HCT116 (cell line): ENCODE measurements around the gene NPB. TPM values are rescaled to one million over a fixed set of nuclear protein-coding genes. Genes with fewer than 3 reads are reported as not detected.

Experiments
- ATAC-seq: fragments of 200-7000 bp; cut with Tn5 transposase; 2 replicates; pipeline ENCODE4 v1.9.1; 2020; ENCODE audit warnings: mild to moderate bottlenecking, moderate library complexity
- BruUV-seq: library from RNA; stranded (reverse); fragments of 400-500 nt; replicated peaks from 2 replicates; lab custom pipeline; 2021; lab: Mats Ljungman, UMichigan
- CTCF ChIA-PET: fragments of 300-600 bp; sonication (Branson Sonifier 250); formaldehyde crosslinking; loops from one replicate; lab custom pipeline; 2021; ENCODE audit warnings: antibody characterized with exemption; lab: Charles Lee
- POLR2A ChIA-PET: fragments of 300-600, 350-600 bp; sonication (Branson Sonifier 250); formaldehyde crosslinking; loops from one replicate; lab custom pipeline; 2021; ENCODE audit warnings: antibody characterized with exemption; lab: Charles Lee
- RAD21 ChIA-PET, 2 experiments: fragments of 300-600 bp; sonication (Branson Sonifier 250); formaldehyde crosslinking; loops; one replicate each; lab custom pipeline; 2023; ENCODE audit warnings: low total read pairs in 2 of 2; ENCODE audit not compliant: uncharacterized antibody in 2 of 2, unreplicated experiment in 2 of 2, low non-redundant PET in 1 of 2; lab: Charles Lee
- DNase-seq: peaks from one replicate; pipeline ENCODE4 v3.0.0-alpha.2; 2010; ENCODE audit warnings: low read depth, low spot score
- H2AFZ ChIP-seq: fragments of 200-600 bp; shearing (Covaris generic), sonication (generic); 2 replicates; pipeline ENCODE4 v1.6.1; 2017; ENCODE audit warnings: low read depth, mixed run types, mixed read lengths, antibody characterized with exemption, low read length; ENCODE audit not compliant: poor library complexity, severe bottlenecking
- H3K27ac ChIP-seq: 2 replicates; pipeline ENCODE4 v1.5.1; 2012; ENCODE audit warnings: low read depth, low read length
- H3K27me3 ChIP-seq: fragments of 200-600 bp; sonication (generic); 2 replicates; pipeline ENCODE4 v1.6.1; 2016; ENCODE audit warnings: mixed run types, low read length, mixed read lengths; ENCODE audit not compliant: insufficient read depth
- H3K36me3 ChIP-seq, 2 experiments: fragments of 200-500 bp in 1 of 2; fragments of 200-600 bp in 1 of 2; sonication (Bioruptor generic) in 1 of 2; sonication (generic) in 1 of 2; 2 replicates each; pipeline versions ENCODE4 v1.5.1 to v1.6.1; 2014 to 2016; ENCODE audit warnings: low read length in 2 of 2, inconsistent platforms in 1 of 2, mixed read lengths in 1 of 2, mixed run types in 1 of 2; ENCODE audit not compliant: insufficient read depth in 2 of 2, control insufficient read depth in 1 of 2
- H3K4me1 ChIP-seq, 2 experiments: fragments of 200-600 bp in 1 of 2; sonication (generic) in 1 of 2; 2 replicates each; pipeline versions ENCODE4 v1.5.1 to v1.6.1; 2012 to 2017; ENCODE audit warnings: low read length in 2 of 2, inconsistent platforms in 1 of 2, mild to moderate bottlenecking in 1 of 2, mixed read lengths in 1 of 2, mixed run types in 1 of 2, moderate library complexity in 1 of 2; ENCODE audit not compliant: insufficient read depth in 2 of 2, control insufficient read depth in 1 of 2
- H3K4me2 ChIP-seq: fragments of 200-600 bp; sonication (generic); 2 replicates; pipeline ENCODE4 v1.6.1; 2017; ENCODE audit warnings: mixed run types, low read length, mixed read lengths
- H3K4me3 ChIP-seq, 2 experiments: fragments of 200-600 bp in 1 of 2; sonication (generic) in 1 of 2; replicated peaks in 1 of 2; 2 replicates each; pipeline ENCODE4 v1.5.1; 2011 to 2016; ENCODE audit warnings: low read length in 2 of 2, control low read depth in 1 of 2, low read depth in 1 of 2, mild to moderate bottlenecking in 1 of 2, mixed read lengths in 1 of 2, mixed run types in 1 of 2
- H3K79me2 ChIP-seq: fragments of 200-600 bp; sonication (generic); 2 replicates; pipeline ENCODE4 v1.6.1; 2017; ENCODE audit warnings: mild to moderate bottlenecking, mixed run types, low read length, moderate library complexity, mixed read lengths; ENCODE audit not compliant: insufficient read depth
- H3K9ac ChIP-seq: fragments of 200-600 bp; sonication (generic); 2 replicates; pipeline ENCODE4 v1.6.1; 2016; ENCODE audit warnings: low read length, mixed read lengths
- H3K9me2 ChIP-seq: fragments of 200-600 bp; sonication (generic), shearing (Covaris generic); 2 replicates; pipeline ENCODE4 v1.6.1; 2017; ENCODE audit warnings: mixed run types, mild to moderate bottlenecking, moderate library complexity; ENCODE audit not compliant: insufficient read depth
- H3K9me3 ChIP-seq, 2 experiments: fragments of 200-500 bp in 1 of 2; fragments of 200-600 bp in 1 of 2; sonication (Bioruptor generic) in 1 of 2; sonication (generic) in 1 of 2; 2 replicates each; pipeline ENCODE4 v1.6.1; 2014 to 2017; ENCODE audit warnings: low read length in 2 of 2, mixed read lengths in 2 of 2, inconsistent platforms in 1 of 2, low read depth in 1 of 2, mild to moderate bottlenecking in 1 of 2, mixed run types in 1 of 2, moderate library complexity in 1 of 2; ENCODE audit not compliant: control insufficient read depth in 1 of 2, insufficient read depth in 1 of 2
- H4K20me1 ChIP-seq: fragments of 200-600 bp; sonication (generic), shearing (Covaris generic); 2 replicates; pipeline ENCODE4 v1.6.1; 2017; ENCODE audit warnings: mixed run types, mild to moderate bottlenecking, moderate library complexity; ENCODE audit not compliant: insufficient read depth
- ATF3 ChIP-seq: IDR thresholded peaks from 2 replicates; pipeline ENCODE4 v1.6.1; 2012
- CBX3 ChIP-seq: IDR thresholded peaks from 2 replicates; pipeline ENCODE4 v1.6.1; 2012; ENCODE audit warnings: low read depth
- CEBPB ChIP-seq: IDR thresholded peaks from 2 replicates; pipeline ENCODE4 v1.6.1; 2012; ENCODE audit warnings: low read depth
- EGR1 ChIP-seq: IDR thresholded peaks from 2 replicates; pipeline ENCODE4 v1.6.1; 2012; ENCODE audit warnings: low read depth
- ELF1 ChIP-seq: IDR thresholded peaks from 2 replicates; pipeline ENCODE4 v1.6.1; 2012; ENCODE audit warnings: low read depth, borderline replicate concordance
- EZH2 ChIP-seq: fragments of 200-600 bp; sonication (generic); IDR thresholded peaks from 2 replicates; pipeline ENCODE4 v1.6.1; 2017; ENCODE audit warnings: antibody characterized with exemption, mixed run types
- EZH2phosphoT487 ChIP-seq: fragments of 200-600 bp; IDR thresholded peaks from 2 replicates; pipeline ENCODE4 v1.6.1; 2018; ENCODE audit warnings: antibody characterized with exemption, borderline replicate concordance
- FOSL1 ChIP-seq: IDR thresholded peaks from 2 replicates; pipeline ENCODE4 v1.6.1; 2012; ENCODE audit warnings: low read depth
- JUND ChIP-seq: IDR thresholded peaks from 2 replicates; pipeline ENCODE4 v1.6.1; 2012
- MAX ChIP-seq: IDR thresholded peaks from 2 replicates; pipeline ENCODE4 v1.6.1; 2012
- POLR2A ChIP-seq: IDR thresholded peaks from 2 replicates; pipeline ENCODE4 v1.7.0; 2011; ENCODE audit warnings: borderline replicate concordance; ENCODE audit not compliant: insufficient read depth, insufficient read length; ENCODE audit errors: extremely low read depth
- POLR2AphosphoS5 ChIP-seq: IDR thresholded peaks from 2 replicates; pipeline ENCODE4 v1.6.1; 2011; ENCODE audit warnings: mild to moderate bottlenecking, low read depth, low read length, moderate library complexity
- RAD21 ChIP-seq: IDR thresholded peaks from 2 replicates; pipeline ENCODE4 v1.6.1; 2012; ENCODE audit warnings: low read depth, mild to moderate bottlenecking
- REST ChIP-seq: IDR thresholded peaks from 2 replicates; pipeline ENCODE4 v1.6.1; 2012; ENCODE audit warnings: low read depth
- SIN3A ChIP-seq: IDR thresholded peaks from 2 replicates; pipeline ENCODE4 v1.6.1; 2012; ENCODE audit warnings: low read depth
- SP1 ChIP-seq: IDR thresholded peaks from 2 replicates; pipeline ENCODE4 v1.6.1; 2012; ENCODE audit warnings: low read depth
- SRF ChIP-seq: IDR thresholded peaks from 2 replicates; pipeline ENCODE4 v1.6.1; 2012; ENCODE audit warnings: low read depth
- TCF7L2 ChIP-seq: IDR thresholded peaks from 2 replicates; pipeline ENCODE4 v1.7.0; 2011; ENCODE audit warnings: borderline replicate concordance, inconsistent platforms; ENCODE audit not compliant: insufficient read depth, insufficient read length; ENCODE audit errors: extremely low read depth
- YY1 ChIP-seq: IDR thresholded peaks from 2 replicates; pipeline ENCODE4 v1.6.1; 2011; ENCODE audit warnings: low read length, low read depth, moderate library complexity, mild to moderate bottlenecking; ENCODE audit not compliant: insufficient replicate concordance; ENCODE audit errors: extremely low read depth
- ZBTB33 ChIP-seq: IDR thresholded peaks from 2 replicates; pipeline ENCODE4 v1.6.1; 2011; ENCODE audit warnings: mild to moderate bottlenecking, low read length, moderate library complexity; ENCODE audit not compliant: insufficient replicate concordance; ENCODE audit errors: extremely low read depth
- ZFX ChIP-seq: fragments of 450-650 bp; IDR thresholded peaks from 2 replicates; pipeline ENCODE4 v1.6.1; 2017
- ZNF274 ChIP-seq: fragments of 200-500 bp; sonication (Bioruptor generic); IDR thresholded peaks from 2 replicates; pipeline ENCODE4 v1.6.1; 2014; ENCODE audit warnings: mild to moderate bottlenecking, low read depth, low read length, inconsistent platforms
- intact Hi-C: fragments of 100-400 bp; cut with micrococcal nuclease; formaldehyde crosslinking; loops from 2 replicates; pipeline ENCODE4 v1.10.0; 2022
- total RNA-seq: library from RNA; stranded (reverse); gene quantifications from one replicate; pipeline ENCODE4 v1.2.1, GENCODE V29; 2021; ENCODE audit not compliant: unreplicated experiment

The NPB gene
- total RNA-seq, 1 experiment from 2014 or later = 1.2 TPM

- Histone ChIP-seq H3K4me2 (peak overlapping the region; percentile 82), H3K27ac (peak overlapping the region; percentile 90), H2AFZ (no peak overlapping the region), H3K27me3 (no peaks in the 10 kb centered on the region), H3K4me3 (peak overlapping the region; percentile 66 to 67), H3K9me3 (no peaks in the 10 kb centered on the region), H3K79me2 (peaks cover 66% of the 10 kb centered on the region), H3K9ac (peak overlapping the region; percentile 88), H3K36me3 (peaks cover 30 to 55% of the 10 kb centered on the region in 2 experiments; a peak in 3 of 4 replicates), H4K20me1 (no peaks in the 10 kb centered on the region), H3K4me1 (peaks cover 37 to 59% of the 10 kb centered on the region in 2 experiments), H3K9me2 (no peaks in the 10 kb centered on the region)
- intact Hi-C loops = no loop called here
- RAD21 ChIA-PET = no interaction called here
- CTCF ChIA-PET = interaction anchor here (1.1 kb wide), 1 partner anchor 12 kb away, joined by 5 read pairs; the partner anchor contains the start of gene MAFG
- POLR2A ChIA-PET = interaction anchor here (0.8 to 1.4 kb wide), 4 partner anchors 10 to 47 kb away, joined by 3 to 7 read pairs (median 4); no protein-coding TSS in a partner anchor
- ATAC-seq = peak; percentile 43
- no peak for DNase-seq
- no TSS peak for BruUV-seq
- TF ChIP-seq MAX = peak; percentile 73
- peak; percentile 64 for TF ChIP-seq SIN3A
- no peak for TF ChIP-seq CEBPB
- no peak for TF ChIP-seq CBX3
- no peak for TF ChIP-seq TCF7L2
- TF ChIP-seq POLR2A = no peak
- no peak for TF ChIP-seq ATF3
- no peak for TF ChIP-seq RAD21
- peak; percentile 71 for TF ChIP-seq EGR1
- TF ChIP-seq SP1 = no peak
- no peak for TF ChIP-seq ZBTB33
- TF ChIP-seq YY1 = no peak
- no peak for TF ChIP-seq EZH2phosphoT487
- TF ChIP-seq FOSL1 = no peak
- no peak for TF ChIP-seq EZH2
- no peak for TF ChIP-seq ZNF274
- TF ChIP-seq ZFX = no peak
- no peak for TF ChIP-seq JUND
- TF ChIP-seq REST = no peak
- no peak for TF ChIP-seq ELF1
- TF ChIP-seq SRF = no peak
- peak; percentile 88 for TF ChIP-seq POLR2AphosphoS5
These were observed 14.4 kb downstream of the NPB start for GRCh38 chr17:81916234-81917001.
